ENCODE measurements around the gene PREX1.
A peak's percentile ranks its signal among the peaks of the same experiment; 100 is the strongest.

The PREX1 gene

DNA sequence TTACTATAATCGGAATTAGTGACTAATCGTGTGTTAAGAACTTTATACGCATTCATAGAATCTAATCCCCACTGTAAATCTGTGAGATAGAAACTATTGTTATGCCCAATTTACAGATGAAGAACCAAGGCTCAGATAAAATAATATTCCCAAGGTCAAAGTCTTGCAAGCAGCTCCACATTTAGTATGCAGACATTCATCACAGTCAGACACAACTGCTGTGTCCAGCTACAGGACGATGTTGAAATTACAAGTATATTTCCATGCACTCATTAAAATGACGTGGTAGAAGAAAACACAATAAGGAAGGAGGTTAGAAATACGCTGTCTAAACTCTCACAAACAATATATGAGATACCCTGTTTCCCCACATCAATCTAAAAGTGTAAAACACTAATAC, 82.5 kb downstream of the PREX1 start:
- Histone ChIP-seq H3K27me3 (replicated peaks in 2 of 5; ENCODE audit: control insufficient read depth in 4 of 5, insufficient read depth in 5 of 5, low read length in 4 of 5) (no peaks in the 10 kb centered on the region), H3K9me3 (ENCODE audit: control extremely low read depth in 1 of 5, control insufficient read depth in 4 of 5, insufficient read depth in 2 of 5, low read depth in 1 of 5, low read length in 4 of 5) (no peaks in the 10 kb centered on the region), H3K4me3 (ENCODE audit: control insufficient read depth in 1 of 7, extremely low read depth in 1 of 7, insufficient read depth in 4 of 7, low read depth in 2 of 7, low read length in 6 of 7) (no peak overlapping the region), H3K27ac (ENCODE audit: insufficient read depth in 1 of 2, low read depth in 1 of 2, low read length in 2 of 2, poor library complexity in 1 of 2, severe bottlenecking in 2 of 2) (no peak overlapping the region), H3K36me3 (ENCODE audit: control insufficient read depth in 4 of 4, insufficient read depth in 4 of 4, low read length in 3 of 4) (peaks cover 0 to 41% (median 27%) of the 10 kb centered on the region in 4 experiments), H3K4me1 (ENCODE audit: control extremely low read depth in 1 of 4, control insufficient read depth in 4 of 4, insufficient read depth in 4 of 4, low read length in 3 of 4) (peaks cover 4 to 39% (median 39%) of the 10 kb centered on the region in 4 experiments)
- ChIA-PET POLR2A (no interaction called here), CTCF (interaction anchor here (0.6 to 1.2 kb wide), 2 partner anchors 41 to 146 kb away, joined by 3 read pairs; no protein-coding TSS in a partner anchor)
- WGBS (ENCODE audit: insufficient coverage) = 62% methylated on average over 2 of the region's 6 CpGs
- DNase-seq = peak in 2 of 3 donors; percentile 34 to 55

DNA sequence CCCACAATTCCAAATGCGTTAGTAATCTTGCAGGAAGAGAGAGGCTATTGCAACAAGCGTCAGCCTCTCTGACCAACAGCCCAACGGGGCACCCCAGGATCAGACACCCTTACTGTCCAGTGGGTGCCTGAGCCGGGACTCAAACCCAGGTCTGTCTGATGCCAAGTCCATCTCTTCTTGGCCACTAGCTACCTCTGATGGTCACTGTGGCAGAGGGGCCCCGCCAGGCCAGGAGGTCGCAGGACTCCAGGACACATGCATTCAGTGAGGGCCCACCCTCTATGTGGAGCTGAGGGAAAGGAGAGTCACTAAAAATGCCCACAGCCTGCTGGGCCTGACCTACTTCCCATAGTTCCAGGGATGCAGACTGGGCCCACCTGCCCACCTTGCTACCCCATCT, 83.3 kb downstream of the PREX1 start:
- Histone ChIP-seq H3K27ac (ENCODE audit: insufficient read depth in 1 of 2, low read depth in 1 of 2, low read length in 2 of 2, poor library complexity in 1 of 2, severe bottlenecking in 2 of 2) (no peak overlapping the region), H3K36me3 (ENCODE audit: control insufficient read depth in 4 of 4, insufficient read depth in 4 of 4, low read length in 3 of 4) (peaks cover 0 to 43% (median 29%) of the 10 kb centered on the region in 4 experiments), H3K27me3 (replicated peaks in 2 of 5; ENCODE audit: control insufficient read depth in 4 of 5, insufficient read depth in 5 of 5, low read length in 4 of 5) (no peaks in the 10 kb centered on the region), H3K9me3 (ENCODE audit: control extremely low read depth in 1 of 5, control insufficient read depth in 4 of 5, insufficient read depth in 2 of 5, low read depth in 1 of 5, low read length in 4 of 5) (no peaks in the 10 kb centered on the region), H3K4me3 (ENCODE audit: control insufficient read depth in 1 of 7, extremely low read depth in 1 of 7, insufficient read depth in 4 of 7, low read depth in 2 of 7, low read length in 6 of 7) (no peak overlapping the region), H3K4me1 (ENCODE audit: control extremely low read depth in 1 of 4, control insufficient read depth in 4 of 4, insufficient read depth in 4 of 4, low read length in 3 of 4) (peaks cover 3 to 40% (median 39%) of the 10 kb centered on the region in 4 experiments)
- DNase-seq = no peak
- CTCF ChIA-PET = no interaction called here
- POLR2A ChIA-PET = no interaction called here
- 100% methylated on average over 5 of the region's 6 CpGs for WGBS (ENCODE audit: insufficient coverage)

DNA sequence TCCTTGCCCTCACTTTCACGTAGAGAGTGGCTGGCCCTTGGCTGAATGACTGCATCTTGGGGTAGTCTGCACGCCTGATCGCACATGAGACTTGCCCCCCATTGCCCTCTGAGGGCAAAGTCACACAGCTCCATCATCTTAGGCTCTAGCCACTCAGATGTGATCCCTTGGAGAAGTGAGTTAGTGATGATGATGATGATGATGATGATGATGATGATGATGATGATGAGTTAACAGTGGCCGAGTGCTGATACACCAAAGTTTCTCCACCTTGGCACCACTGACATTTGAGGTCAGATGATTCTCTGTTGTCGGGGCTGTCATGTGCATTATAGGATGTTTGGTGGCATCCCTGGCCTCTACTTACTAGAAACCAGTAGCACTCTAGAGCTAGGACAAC, 84.0 kb downstream of the PREX1 start:
- H3K4me3 ChIP-seq (ENCODE audit: control insufficient read depth in 1 of 7, extremely low read depth in 1 of 7, insufficient read depth in 4 of 7, low read depth in 2 of 7, low read length in 6 of 7) = no peak overlapping the region
- H3K4me1 ChIP-seq (ENCODE audit: control extremely low read depth in 1 of 4, control insufficient read depth in 4 of 4, insufficient read depth in 4 of 4, low read length in 3 of 4) = peaks cover 8 to 40% (median 38%) of the 10 kb centered on the region in 4 experiments
- ChIA-PET POLR2A (no interaction called here), CTCF (interaction anchor here (0.6 to 1.0 kb wide), 2 partner anchors 58 to 208 kb away, joined by 3 to 4 read pairs; no protein-coding TSS in a partner anchor)
- H3K27ac ChIP-seq (ENCODE audit: insufficient read depth in 1 of 2, low read depth in 1 of 2, low read length in 2 of 2, poor library complexity in 1 of 2, severe bottlenecking in 2 of 2) = no peak overlapping the region
- DNase-seq = no peak
- peaks cover 0 to 43% (median 29%) of the 10 kb centered on the region in 4 experiments for H3K36me3 ChIP-seq (ENCODE audit: control insufficient read depth in 4 of 4, insufficient read depth in 4 of 4, low read length in 3 of 4)
- 98% methylated on average over 4 of the region's 5 CpGs for WGBS (ENCODE audit: insufficient coverage)
- H3K9me3 ChIP-seq (ENCODE audit: control extremely low read depth in 1 of 5, control insufficient read depth in 4 of 5, insufficient read depth in 2 of 5, low read depth in 1 of 5, low read length in 4 of 5) = no peaks in the 10 kb centered on the region
- H3K27me3 ChIP-seq (replicated peaks in 2 of 5; ENCODE audit: control insufficient read depth in 4 of 5, insufficient read depth in 5 of 5, low read length in 4 of 5) = no peaks in the 10 kb centered on the region

DNA sequence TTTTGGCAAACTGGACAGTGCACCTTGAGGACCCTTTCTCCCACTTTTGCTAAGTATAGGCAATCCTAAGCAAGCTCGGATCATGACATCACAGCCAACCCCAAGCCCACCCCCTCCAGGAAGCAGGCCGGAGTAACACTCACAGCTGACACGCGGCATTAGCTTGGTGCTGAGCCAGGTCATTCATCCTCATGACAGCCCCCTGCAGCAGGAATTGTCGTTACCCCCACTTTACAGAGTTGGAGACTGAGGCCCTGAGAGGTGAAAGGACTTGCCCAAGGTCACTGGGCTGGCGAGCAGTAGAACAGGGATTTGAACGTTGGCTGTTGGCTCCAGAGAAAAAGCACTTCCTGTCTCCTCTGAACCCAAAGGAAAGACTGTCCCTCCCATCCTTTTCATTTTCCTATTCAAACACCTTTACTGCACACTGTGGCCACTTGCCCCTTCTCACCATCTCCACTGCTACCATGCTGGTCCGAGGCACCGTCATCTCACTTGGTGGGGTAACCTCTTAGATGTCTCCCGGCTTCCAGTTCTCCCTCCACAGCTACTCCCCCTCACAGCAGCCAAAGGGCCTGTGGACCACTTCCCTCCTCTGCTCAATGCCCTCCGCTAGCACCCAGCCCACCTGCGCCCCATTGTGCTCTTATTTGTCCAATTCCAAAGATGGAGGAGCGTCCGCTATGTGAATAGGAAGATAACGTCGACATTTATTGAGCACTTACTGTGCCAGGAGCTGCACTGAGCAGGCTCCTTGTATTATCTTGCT, 84.7 kb downstream of the PREX1 start:
- H3K36me3 ChIP-seq (ENCODE audit: control insufficient read depth in 4 of 4, insufficient read depth in 4 of 4, low read length in 3 of 4) = peaks cover 0 to 43% (median 29%) of the 10 kb centered on the region in 4 experiments

DNA sequence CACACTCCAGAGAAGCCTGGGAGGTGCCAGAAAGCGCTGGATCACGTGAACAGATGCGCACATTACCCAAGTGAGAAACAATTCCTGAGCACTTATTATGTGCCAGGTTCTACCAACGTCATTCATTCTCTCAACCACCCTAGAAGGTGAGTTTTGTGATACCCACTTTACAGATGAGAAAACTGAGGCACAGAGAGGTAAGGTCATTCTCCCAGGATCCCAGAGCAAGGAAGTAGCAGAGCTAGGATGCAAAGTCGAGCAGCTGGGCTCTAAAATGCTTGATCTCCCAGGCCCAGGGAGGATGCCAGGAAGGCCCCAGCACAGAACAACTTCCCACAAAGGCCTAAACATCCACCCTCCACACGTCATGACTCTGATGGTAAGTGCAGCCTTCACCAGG, 85.6 kb downstream of the PREX1 start:
- Histone ChIP-seq H3K4me3 (ENCODE audit: control insufficient read depth in 1 of 7, extremely low read depth in 1 of 7, insufficient read depth in 4 of 7, low read depth in 2 of 7, low read length in 6 of 7) (no peak overlapping the region), H3K9me3 (ENCODE audit: control extremely low read depth in 1 of 5, control insufficient read depth in 4 of 5, insufficient read depth in 2 of 5, low read depth in 1 of 5, low read length in 4 of 5) (no peaks in the 10 kb centered on the region), H3K4me1 (ENCODE audit: control extremely low read depth in 1 of 4, control insufficient read depth in 4 of 4, insufficient read depth in 4 of 4, low read length in 3 of 4) (peaks cover 6 to 40% (median 38%) of the 10 kb centered on the region in 4 experiments), H3K27me3 (replicated peaks in 2 of 5; ENCODE audit: control insufficient read depth in 4 of 5, insufficient read depth in 5 of 5, low read length in 4 of 5) (no peaks in the 10 kb centered on the region), H3K36me3 (ENCODE audit: control insufficient read depth in 4 of 4, insufficient read depth in 4 of 4, low read length in 3 of 4) (peaks cover 0 to 43% (median 29%) of the 10 kb centered on the region in 4 experiments), H3K27ac (ENCODE audit: insufficient read depth in 1 of 2, low read depth in 1 of 2, low read length in 2 of 2, poor library complexity in 1 of 2, severe bottlenecking in 2 of 2) (no peak overlapping the region)
- ChIA-PET POLR2A (no interaction called here), CTCF (no interaction called here)
- no peak for DNase-seq
- WGBS (ENCODE audit: insufficient coverage) = 82% methylated on average over 4 of the region's 6 CpGs

More for the DNA sequence above, 84.7 kb downstream of the PREX1 start:
- CTCF ChIA-PET = interaction anchor here (0.6 to 1.0 kb wide), 3 partner anchors 45 to 209 kb away, joined by 3 to 4 read pairs (median 3); no protein-coding TSS in a partner anchor
- no peaks in the 10 kb centered on the region for H3K27me3 ChIP-seq (replicated peaks in 2 of 5; ENCODE audit: control insufficient read depth in 4 of 5, insufficient read depth in 5 of 5, low read length in 4 of 5)
- DNase-seq = no peak
- no peaks in the 10 kb centered on the region for H3K9me3 ChIP-seq (ENCODE audit: control extremely low read depth in 1 of 5, control insufficient read depth in 4 of 5, insufficient read depth in 2 of 5, low read depth in 1 of 5, low read length in 4 of 5)
- no peak overlapping the region for H3K4me3 ChIP-seq (ENCODE audit: control insufficient read depth in 1 of 7, extremely low read depth in 1 of 7, insufficient read depth in 4 of 7, low read depth in 2 of 7, low read length in 6 of 7)
- H3K4me1 ChIP-seq (ENCODE audit: control extremely low read depth in 1 of 4, control insufficient read depth in 4 of 4, insufficient read depth in 4 of 4, low read length in 3 of 4) = peaks cover 6 to 40% (median 38%) of the 10 kb centered on the region in 4 experiments
- POLR2A ChIA-PET = no interaction called here
- 100% methylated on average over 15 of the region's 16 CpGs for WGBS (ENCODE audit: insufficient coverage)
- no peak overlapping the region for H3K27ac ChIP-seq (ENCODE audit: insufficient read depth in 1 of 2, low read depth in 1 of 2, low read length in 2 of 2, poor library complexity in 1 of 2, severe bottlenecking in 2 of 2)

DNA sequence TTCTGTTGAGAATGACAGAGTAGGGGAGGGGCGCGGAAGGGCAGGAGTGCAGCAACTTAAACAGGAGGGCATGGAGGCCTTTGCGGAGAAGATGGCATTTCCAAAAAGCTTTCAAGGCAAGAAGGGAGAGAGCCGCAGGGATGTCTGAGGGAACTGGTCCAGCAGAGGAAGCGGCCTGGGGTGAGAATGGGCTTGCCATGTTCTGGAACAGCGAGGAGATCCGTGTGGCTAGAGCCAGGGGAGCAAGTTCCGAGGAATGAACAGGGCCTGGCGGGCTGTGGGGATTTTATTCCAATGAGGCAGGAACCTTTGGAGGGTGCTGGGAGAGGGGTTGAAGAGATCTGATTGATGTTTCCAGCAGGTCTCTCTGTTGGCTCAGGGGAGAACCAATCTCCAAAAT, 86.1 kb downstream of the PREX1 start:
- H3K36me3 ChIP-seq (ENCODE audit: control insufficient read depth in 4 of 4, insufficient read depth in 4 of 4, low read length in 3 of 4) = peaks cover 0 to 43% (median 29%) of the 10 kb centered on the region in 4 experiments
- no peak overlapping the region for H3K4me3 ChIP-seq (ENCODE audit: control insufficient read depth in 1 of 7, extremely low read depth in 1 of 7, insufficient read depth in 4 of 7, low read depth in 2 of 7, low read length in 6 of 7)
- DNase-seq = no peak
- H3K27me3 ChIP-seq (replicated peaks in 2 of 5; ENCODE audit: control insufficient read depth in 4 of 5, insufficient read depth in 5 of 5, low read length in 4 of 5) = no peaks in the 10 kb centered on the region
- H3K4me1 ChIP-seq (ENCODE audit: control extremely low read depth in 1 of 4, control insufficient read depth in 4 of 4, insufficient read depth in 4 of 4, low read length in 3 of 4) = peaks cover 9 to 40% (median 38%) of the 10 kb centered on the region in 4 experiments
- WGBS (ENCODE audit: insufficient coverage) = 96% methylated on average over 9 of the region's 9 CpGs
- POLR2A ChIA-PET = no interaction called here
- CTCF ChIA-PET = no interaction called here
- no peak overlapping the region for H3K27ac ChIP-seq (ENCODE audit: insufficient read depth in 1 of 2, low read depth in 1 of 2, low read length in 2 of 2, poor library complexity in 1 of 2, severe bottlenecking in 2 of 2)
- H3K9me3 ChIP-seq (ENCODE audit: control extremely low read depth in 1 of 5, control insufficient read depth in 4 of 5, insufficient read depth in 2 of 5, low read depth in 1 of 5, low read length in 4 of 5) = no peaks in the 10 kb centered on the region

DNA sequence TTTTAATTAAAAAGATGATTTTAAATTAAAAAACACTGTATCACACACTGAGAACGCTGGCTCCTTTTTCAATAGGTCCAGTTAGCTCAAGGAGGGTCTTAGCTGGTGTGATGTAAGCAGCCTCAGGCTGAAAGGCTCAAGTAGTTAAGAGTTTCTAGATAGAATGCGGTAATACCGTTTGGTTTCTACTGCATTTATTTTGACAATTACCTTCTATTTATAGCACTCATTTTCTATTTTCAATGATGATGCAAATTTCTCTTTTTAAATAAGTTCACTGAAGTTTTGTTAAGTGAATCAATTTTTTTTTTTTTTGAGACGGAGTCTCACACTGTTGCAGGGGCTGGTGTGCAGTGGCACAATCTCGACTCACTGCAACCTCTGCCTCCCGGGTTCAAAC, 87.1 kb downstream of the PREX1 start:
- no peaks in the 10 kb centered on the region for H3K9me3 ChIP-seq (ENCODE audit: control extremely low read depth in 1 of 5, control insufficient read depth in 4 of 5, insufficient read depth in 2 of 5, low read depth in 1 of 5, low read length in 4 of 5)
- no peak overlapping the region for H3K4me3 ChIP-seq (ENCODE audit: control insufficient read depth in 1 of 7, extremely low read depth in 1 of 7, insufficient read depth in 4 of 7, low read depth in 2 of 7, low read length in 6 of 7)
- H3K36me3 ChIP-seq (ENCODE audit: control insufficient read depth in 4 of 4, insufficient read depth in 4 of 4, low read length in 3 of 4) = peaks cover 0 to 44% (median 29%) of the 10 kb centered on the region in 4 experiments
- POLR2A ChIA-PET = no interaction called here
- no peaks in the 10 kb centered on the region for H3K27me3 ChIP-seq (replicated peaks in 2 of 5; ENCODE audit: control insufficient read depth in 4 of 5, insufficient read depth in 5 of 5, low read length in 4 of 5)
- H3K4me1 ChIP-seq (ENCODE audit: control extremely low read depth in 1 of 4, control insufficient read depth in 4 of 4, insufficient read depth in 4 of 4, low read length in 3 of 4) = peaks cover 19 to 48% (median 47%) of the 10 kb centered on the region in 4 experiments
- no peak overlapping the region for H3K27ac ChIP-seq (ENCODE audit: insufficient read depth in 1 of 2, low read depth in 1 of 2, low read length in 2 of 2, poor library complexity in 1 of 2, severe bottlenecking in 2 of 2)
- DNase-seq = no peak
- CTCF ChIA-PET = interaction anchor here (1.1 kb wide), 1 partner anchor 10 kb away, joined by 3 read pairs; no protein-coding TSS in a partner anchor
- no CpG with 5 or more reads among the region's 6 CpGs for WGBS (ENCODE audit: insufficient coverage)

Measured in common myeloid progenitor, CD34-positive (primary cell).